Measurements from ENCODE around the gene PPP2R5A.

Gene PPP2R5A

GRCh38 chr1:212241957-212242287 lies 43.3 kb upstream of the PPP2R5A start:
- no peak for DNase-seq (ENCODE audit: low spot score)
- in situ Hi-C loops (cut with MboI; ENCODE audit: low pct_unique_long_range_greater_than_20kb, low sequenced_read_pairs, unreplicated experiment): no loop called here
- TF ChIP-seq CTCF (IDR thresholded peaks at IDR 0.05; ENCODE audit: extremely low read depth, insufficient read depth, missing control alignments): no peak

GRCh38 chr1:212242288-212242984 lies 42.8 kb upstream of the PPP2R5A start:
- TF ChIP-seq CTCF (IDR thresholded peaks at IDR 0.05; ENCODE audit: extremely low read depth, insufficient read depth, missing control alignments): no peak
- no peak for DNase-seq (ENCODE audit: low spot score)
- in situ Hi-C loops (cut with MboI; ENCODE audit: low pct_unique_long_range_greater_than_20kb, low sequenced_read_pairs, unreplicated experiment): no loop called here

GRCh38 chr1:212242985-212243308 lies 42.3 kb upstream of the PPP2R5A start:
- no peak for TF ChIP-seq CTCF (IDR thresholded peaks at IDR 0.05; ENCODE audit: extremely low read depth, insufficient read depth, missing control alignments)
- no peak for DNase-seq (ENCODE audit: low spot score)
- in situ Hi-C loops (cut with MboI; ENCODE audit: low pct_unique_long_range_greater_than_20kb, low sequenced_read_pairs, unreplicated experiment): no loop called here

- TF ChIP-seq CTCF (IDR thresholded peaks at IDR 0.05; ENCODE audit: extremely low read depth, insufficient read depth, missing control alignments): no peak
- DNase-seq (ENCODE audit: low spot score): no peak
- in situ Hi-C loops (cut with MboI; ENCODE audit: low pct_unique_long_range_greater_than_20kb, low sequenced_read_pairs, unreplicated experiment): no loop called here
These were observed 40.8 kb upstream of the PPP2R5A start for GRCh38 chr1:212244441-212244840.

GRCh38 chr1:212247179-212247721 lies 38.0 kb upstream of the PPP2R5A start:
- no peak for DNase-seq (ENCODE audit: low spot score)
- in situ Hi-C loops (cut with MboI; ENCODE audit: low pct_unique_long_range_greater_than_20kb, low sequenced_read_pairs, unreplicated experiment): no loop called here
- no peak for TF ChIP-seq CTCF (IDR thresholded peaks at IDR 0.05; ENCODE audit: extremely low read depth, insufficient read depth, missing control alignments)

GRCh38 chr1:212247988-212248387 lies 37.2 kb upstream of the PPP2R5A start:
- DNase-seq (ENCODE audit: low spot score): no peak
- in situ Hi-C loops (cut with MboI; ENCODE audit: low pct_unique_long_range_greater_than_20kb, low sequenced_read_pairs, unreplicated experiment): no loop called here
- no peak for TF ChIP-seq CTCF (IDR thresholded peaks at IDR 0.05; ENCODE audit: extremely low read depth, insufficient read depth, missing control alignments)
